ENCODE results near the gene VWA7.

DNA sequence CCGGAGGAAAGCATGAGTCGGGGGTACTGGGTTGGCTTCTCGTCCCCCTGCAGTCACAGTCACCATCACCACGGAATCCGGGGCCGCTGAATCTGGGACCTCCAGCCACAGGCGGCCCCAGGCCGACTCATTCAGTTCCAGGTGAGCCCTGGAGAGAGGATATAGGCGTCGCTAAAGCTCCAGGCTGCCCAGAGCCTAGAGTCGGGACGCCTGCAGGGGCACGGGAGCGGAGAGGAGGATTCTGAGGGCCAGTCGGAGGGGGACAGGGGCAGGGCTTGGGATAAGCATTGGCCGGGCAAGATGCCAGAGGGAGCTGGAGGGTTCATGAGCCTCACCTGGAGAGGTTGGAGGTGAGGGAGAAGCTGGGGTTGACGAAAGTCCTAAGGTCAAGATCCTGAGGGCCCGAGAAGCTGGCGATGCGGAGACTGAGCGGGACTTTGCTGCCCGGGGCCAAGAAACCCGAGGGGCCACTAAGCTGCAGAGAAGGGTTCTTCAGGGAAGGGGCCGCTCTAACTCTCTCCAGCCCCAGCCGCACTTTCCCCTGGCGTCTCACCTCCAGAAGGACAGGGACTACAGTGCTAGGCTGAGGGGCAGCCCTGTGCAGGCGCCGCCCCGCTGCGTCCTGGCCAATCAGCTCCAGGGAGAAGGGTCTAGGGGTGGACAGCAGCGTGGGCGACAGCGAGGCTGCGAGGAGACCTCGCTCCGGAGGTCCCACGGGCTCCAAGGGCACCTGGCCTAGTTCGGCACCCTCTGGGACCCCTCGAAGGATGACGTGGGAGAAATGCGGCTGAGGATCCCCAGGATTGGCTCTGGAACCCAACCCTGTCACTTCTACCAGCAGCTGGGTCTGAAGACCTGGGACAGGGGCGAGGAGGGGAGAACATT is 11.0 kb downstream of the VWA7 start:
- TF ChIP-seq CTCF (IDR thresholded peaks at IDR 0.05 in 8 of 11, conservative IDR thresholded peaks at IDR 0.05 in 3 of 11) (no peak), POLR2A (IDR thresholded peaks at IDR 0.05) (no peak)

Data from spleen (tissue), 7 donors.